Neural cell (in vitro differentiated cells): ENCODE data around the gene TECPR1.

ENCODE experiments used
- CTCF ChIP-seq: fragments of 450-650 bp; IDR thresholded peaks from 2 replicates; pipeline ENCODE4 v1.5.1; 2014; ENCODE audit warnings: antibody characterized with exemption, mild to moderate bottlenecking, moderate library complexity; ENCODE audit not compliant: poor library complexity, severe bottlenecking
- EP300 ChIP-seq: fragments of 450-650 bp; conservative IDR thresholded peaks from 2 replicates; pipeline ENCODE4 v1.6.1; 2014; ENCODE audit warnings: antibody characterized with exemption, mild to moderate bottlenecking, moderate library complexity; ENCODE audit not compliant: poor library complexity, severe bottlenecking
- EZH2 ChIP-seq: fragments of 200-600, 300-800 bp; shearing (Covaris generic), sonication (generic); IDR thresholded peaks from 2 replicates; pipeline ENCODE4 v1.6.1; 2014; ENCODE audit warnings: antibody characterized with exemption, low read length, borderline replicate concordance, mild to moderate bottlenecking; ENCODE audit not compliant: insufficient read depth, poor library complexity, severe bottlenecking
- POLR2AphosphoS5 ChIP-seq: IDR thresholded peaks from 2 replicates; pipeline ENCODE4 v1.6.1; 2012
- RAD21 ChIP-seq: fragments of 450-650 bp; conservative IDR thresholded peaks from 2 replicates; pipeline ENCODE4 v1.6.1; 2014; ENCODE audit warnings: antibody characterized with exemption, mild to moderate bottlenecking, moderate library complexity
- REST ChIP-seq: IDR thresholded peaks from 2 replicates; pipeline ENCODE4 v1.6.1; 2012; ENCODE audit warnings: borderline replicate concordance
- SMC3 ChIP-seq: fragments of 450-650 bp; conservative IDR thresholded peaks from 2 replicates; pipeline ENCODE4 v1.6.1; 2014; ENCODE audit warnings: antibody characterized with exemption, mild to moderate bottlenecking, moderate library complexity; ENCODE audit not compliant: poor library complexity
- TAF1 ChIP-seq: IDR thresholded peaks from 2 replicates; pipeline ENCODE4 v1.6.1; 2012; ENCODE audit warnings: low read depth

GRCh38 chr7:98296833-98297232 lies 44.8 kb upstream of the TECPR1 start:
- no peak for TF ChIP-seq CTCF
- no peak for TF ChIP-seq RAD21
- no peak for TF ChIP-seq POLR2AphosphoS5
- TF ChIP-seq SMC3, result no peak
- no peak for TF ChIP-seq TAF1
- no peak for TF ChIP-seq EZH2
- no peak for TF ChIP-seq EP300
- no peak for TF ChIP-seq REST
